Measurements from ENCODE around the gene ADH1A.
"Not testable (repeated sequence)": the region's sequence is repeated elsewhere in the genome, so short reads cannot be mapped to it uniquely, and the experiment has no call there.

Gene ADH1A

DNA sequence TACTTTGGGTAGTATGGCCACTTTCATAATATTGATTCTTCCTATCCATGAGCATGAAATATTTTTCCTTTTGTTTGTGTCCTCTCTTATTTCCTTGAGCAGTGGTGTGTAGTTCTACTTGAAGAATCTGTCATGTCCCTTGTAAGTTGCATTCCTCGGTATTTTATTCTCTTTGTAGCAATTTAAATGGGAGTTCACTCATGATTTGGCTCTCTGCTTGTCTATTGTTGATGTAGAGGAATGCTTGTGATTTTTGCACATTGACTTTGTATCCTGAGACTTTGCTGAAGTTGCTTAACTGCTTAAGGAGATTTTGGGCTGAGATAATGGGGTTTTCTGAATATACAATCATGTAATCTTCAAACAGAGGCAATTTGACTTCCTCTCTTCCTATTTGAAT is 62.1 kb downstream of the ADH1A start:
- not testable (repeated sequence) for H3K4me3 ChIP-seq (ENCODE audit: low read depth, low read length); H3K79me2 ChIP-seq (ENCODE audit: control insufficient read depth, insufficient read depth, low read length, unreplicated experiment)

GRCh38 chr4:99227646-99228045 is 63.1 kb downstream of the ADH1A start:
- not testable (repeated sequence) for H3K79me2 ChIP-seq (ENCODE audit: control insufficient read depth, insufficient read depth, low read length, unreplicated experiment); H3K27ac ChIP-seq (ENCODE audit: low read depth, low read length); H2AFZ ChIP-seq (ENCODE audit: low read length, unreplicated experiment); H3K36me3 ChIP-seq (ENCODE audit: insufficient read depth, low read length); H3K27me3 ChIP-seq (ENCODE audit: insufficient read depth, low read length); H3K4me3 ChIP-seq (ENCODE audit: low read depth, low read length); H3K4me1 ChIP-seq (ENCODE audit: control insufficient read depth, insufficient read depth, low read length, unreplicated experiment)

More for the DNA sequence above, 62.1 kb downstream of the ADH1A start:
- H3K4me1 ChIP-seq (ENCODE audit: control insufficient read depth, insufficient read depth, low read length, unreplicated experiment); H3K27ac ChIP-seq (ENCODE audit: low read depth, low read length); H3K27me3 ChIP-seq (ENCODE audit: insufficient read depth, low read length); H3K36me3 ChIP-seq (ENCODE audit: insufficient read depth, low read length); H2AFZ ChIP-seq (ENCODE audit: low read length, unreplicated experiment): not testable (repeated sequence)

All from ACC112 (cell line).